Measurements from ENCODE around the gene TULP1.
"Not testable (repeated sequence)": the region's sequence is repeated elsewhere in the genome, so short reads cannot be mapped to it uniquely, and the experiment has no call there.

TULP1 gene

DNA sequence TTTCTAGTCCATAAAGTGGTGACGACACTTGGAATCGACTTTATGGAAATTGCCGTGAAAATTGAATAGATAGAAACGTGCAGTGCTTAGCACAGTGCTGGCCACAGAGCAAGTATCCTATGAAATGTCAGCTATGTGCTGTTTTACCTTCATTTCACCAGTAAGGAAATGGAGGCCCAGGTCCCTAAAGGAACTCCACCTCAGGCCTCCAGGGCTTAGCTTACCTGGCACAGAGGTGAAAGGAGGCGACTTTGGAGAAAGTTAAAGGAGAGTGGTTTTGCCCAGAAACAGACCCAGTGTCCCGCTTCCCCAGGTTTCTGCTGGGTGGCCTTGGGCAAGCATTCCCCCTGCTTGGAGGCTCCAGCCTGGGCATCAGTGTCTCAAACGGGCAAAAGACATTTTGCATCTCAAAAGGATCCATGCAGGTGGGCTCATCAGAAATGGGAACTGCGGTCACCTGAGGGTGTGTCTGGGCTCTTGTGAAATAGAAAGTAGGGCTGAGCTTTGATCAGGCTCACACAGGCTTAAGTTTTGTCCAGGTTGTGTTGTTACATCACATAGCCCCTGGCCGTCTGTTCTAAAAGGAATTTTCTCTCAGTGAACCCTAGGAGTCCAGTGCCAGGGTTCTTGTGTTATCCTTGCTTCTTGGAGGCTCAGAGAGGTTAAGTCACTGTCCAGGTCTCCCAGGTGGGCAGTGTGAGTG, 6.8 kb upstream of the TULP1 start:
- no peak for DNase-seq

DNA sequence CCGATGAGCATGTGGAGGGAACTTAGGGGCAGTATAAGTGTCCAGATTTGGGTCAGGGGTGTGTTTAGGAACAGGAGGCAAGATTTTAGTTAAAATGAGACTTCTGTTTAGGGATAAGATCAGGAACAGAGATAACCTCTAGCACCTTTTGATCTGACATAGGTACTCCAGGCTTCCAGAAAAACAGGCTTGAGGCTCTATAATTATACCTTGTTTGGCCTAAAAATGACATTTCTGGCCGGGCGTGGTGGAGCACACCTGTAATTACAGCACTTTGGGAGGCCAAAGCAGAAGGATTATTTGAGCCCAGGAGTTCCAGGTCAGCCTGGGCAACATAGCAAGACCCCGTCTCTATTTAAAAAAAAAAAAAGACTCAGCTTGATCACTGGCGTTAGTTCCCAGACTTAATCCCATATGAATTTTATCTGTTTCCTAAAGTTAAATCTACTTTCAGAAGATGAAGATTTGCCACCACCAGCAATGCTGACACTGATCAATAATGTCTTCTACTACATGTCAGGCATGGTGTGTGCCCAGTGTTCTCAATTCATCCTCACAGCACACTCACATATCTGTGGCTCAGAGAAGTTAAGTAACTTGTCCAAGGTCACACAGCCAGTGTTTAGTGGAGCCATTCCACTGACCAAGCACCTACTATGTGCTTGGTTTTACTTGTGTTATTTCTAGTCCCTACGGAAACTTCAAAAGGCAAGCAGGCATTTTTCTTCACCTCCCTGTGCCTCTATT, 6.0 kb upstream of the TULP1 start:
- no peak for DNase-seq

DNA sequence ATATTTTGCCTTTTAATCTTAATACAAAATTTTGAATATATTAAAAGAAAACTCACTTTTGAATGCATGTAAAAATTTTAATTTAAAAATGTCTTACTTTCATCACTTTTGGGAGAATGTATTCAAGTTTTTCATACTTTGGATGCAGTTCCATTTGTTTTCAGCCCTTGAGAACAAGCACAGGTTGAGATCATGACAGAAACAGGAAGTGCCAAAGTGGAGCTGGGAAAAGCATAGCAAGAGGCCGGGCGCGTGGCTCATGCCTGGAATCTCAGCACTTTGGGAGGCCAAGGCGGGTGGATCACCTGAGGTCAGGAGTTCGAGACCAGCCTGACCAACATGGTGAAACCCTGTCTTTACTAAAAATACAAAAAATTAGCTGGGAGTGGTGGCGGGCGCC, 5.3 kb upstream of the TULP1 start:
- not testable (repeated sequence) for DNase-seq

DNA sequence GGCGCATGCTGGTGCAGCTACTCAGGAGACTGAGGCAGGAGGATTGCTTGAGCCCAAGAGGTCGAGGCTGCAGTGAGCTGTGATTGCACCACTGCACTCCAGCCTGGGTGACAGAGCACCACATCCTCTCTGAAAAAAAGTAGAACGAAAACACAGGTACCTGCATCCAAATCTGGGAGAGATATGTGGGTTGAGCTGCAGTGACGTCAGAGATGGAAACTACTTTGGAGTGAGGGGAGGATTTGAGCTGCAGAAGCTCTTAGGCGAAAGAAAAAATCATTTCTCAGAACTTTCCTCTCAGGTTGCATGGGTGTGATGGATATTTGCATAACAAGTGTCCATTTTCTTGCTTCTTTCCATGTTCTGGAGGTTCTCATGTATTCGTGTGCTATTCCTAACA, 4.0 kb upstream of the TULP1 start:
- no peak for DNase-seq

DNA sequence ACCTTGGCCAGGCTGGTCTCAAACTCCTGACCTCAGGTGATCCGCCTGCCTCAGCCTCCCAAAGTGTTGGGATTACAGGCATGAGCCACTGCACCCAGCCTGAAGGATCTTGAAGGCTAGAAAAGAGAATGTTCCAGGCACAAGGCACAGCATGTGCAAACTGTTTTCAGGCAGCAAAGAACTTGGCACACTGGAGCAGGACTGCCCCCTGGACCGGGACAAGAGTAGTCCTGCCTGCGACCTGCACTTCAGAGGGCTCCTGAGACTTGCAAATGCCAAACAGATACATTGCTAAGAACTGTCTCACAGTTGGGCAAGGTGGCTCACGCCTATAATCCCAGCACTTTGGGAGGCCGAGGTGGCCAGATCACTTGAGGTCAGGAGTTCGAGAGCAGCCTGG, 3.2 kb upstream of the TULP1 start:
- DNase-seq = not testable (repeated sequence)

DNA sequence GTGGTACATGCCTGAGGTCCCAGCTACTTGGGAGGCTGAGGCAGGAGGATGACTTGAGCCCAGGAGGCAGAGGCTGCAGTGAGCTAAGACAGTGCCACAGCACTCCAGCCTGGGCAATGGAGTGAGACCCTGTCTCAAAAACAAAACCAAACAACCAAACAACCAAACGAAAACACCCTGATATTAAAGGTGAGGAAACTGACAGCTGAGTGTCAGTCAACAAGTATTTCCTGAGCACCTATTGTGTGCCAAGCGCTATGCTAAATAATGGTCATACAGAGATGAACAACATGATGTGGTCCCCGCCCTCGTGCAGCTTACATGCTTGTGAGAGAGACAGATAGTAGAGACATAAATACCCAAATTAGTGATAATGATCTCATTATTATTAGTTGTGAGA, 1.9 kb upstream of the TULP1 start:
- no peak for DNase-seq

DNA sequence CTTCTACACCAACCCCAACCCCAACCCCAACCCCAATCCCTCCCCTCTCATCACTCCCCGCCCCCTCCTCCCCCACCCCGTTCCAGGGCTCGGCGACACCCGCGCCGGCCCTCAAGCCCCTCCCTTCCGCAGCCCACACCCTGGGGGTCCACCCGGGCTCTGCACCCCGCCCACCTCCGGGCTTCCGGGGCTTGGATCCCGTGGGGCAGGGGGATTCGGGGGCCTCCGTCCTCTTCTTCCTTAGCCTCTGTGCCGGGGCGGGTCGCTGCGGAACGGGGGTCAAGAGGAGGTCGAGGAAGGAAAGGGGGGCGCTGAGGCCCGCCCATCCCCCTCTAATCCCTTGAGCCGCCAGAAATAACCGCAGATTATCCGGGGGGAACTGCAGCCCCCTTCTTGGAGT, 690 bp downstream of the TULP1 start:
- no peak for DNase-seq

DNA sequence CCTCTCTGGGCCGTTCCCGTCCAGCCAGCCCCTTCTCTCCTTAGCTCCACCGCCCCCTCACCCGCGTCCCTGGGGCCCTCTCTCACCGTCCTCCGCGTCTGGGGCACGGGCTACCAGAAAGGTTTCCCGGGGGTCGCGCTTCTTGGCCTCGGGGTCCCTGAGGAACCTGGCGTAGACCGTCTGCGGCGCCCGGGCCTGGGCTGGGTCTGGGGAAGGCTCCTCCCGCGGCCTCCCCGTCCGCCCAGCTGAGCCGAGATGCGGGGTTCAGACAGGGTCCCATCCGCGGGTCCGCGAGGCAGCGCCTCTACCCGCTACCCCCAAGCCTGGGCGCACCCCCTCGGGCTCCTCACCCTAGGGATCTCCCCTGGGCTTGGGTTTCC, 1.1 kb downstream of the TULP1 start:
- DNase-seq = no peak

DNA sequence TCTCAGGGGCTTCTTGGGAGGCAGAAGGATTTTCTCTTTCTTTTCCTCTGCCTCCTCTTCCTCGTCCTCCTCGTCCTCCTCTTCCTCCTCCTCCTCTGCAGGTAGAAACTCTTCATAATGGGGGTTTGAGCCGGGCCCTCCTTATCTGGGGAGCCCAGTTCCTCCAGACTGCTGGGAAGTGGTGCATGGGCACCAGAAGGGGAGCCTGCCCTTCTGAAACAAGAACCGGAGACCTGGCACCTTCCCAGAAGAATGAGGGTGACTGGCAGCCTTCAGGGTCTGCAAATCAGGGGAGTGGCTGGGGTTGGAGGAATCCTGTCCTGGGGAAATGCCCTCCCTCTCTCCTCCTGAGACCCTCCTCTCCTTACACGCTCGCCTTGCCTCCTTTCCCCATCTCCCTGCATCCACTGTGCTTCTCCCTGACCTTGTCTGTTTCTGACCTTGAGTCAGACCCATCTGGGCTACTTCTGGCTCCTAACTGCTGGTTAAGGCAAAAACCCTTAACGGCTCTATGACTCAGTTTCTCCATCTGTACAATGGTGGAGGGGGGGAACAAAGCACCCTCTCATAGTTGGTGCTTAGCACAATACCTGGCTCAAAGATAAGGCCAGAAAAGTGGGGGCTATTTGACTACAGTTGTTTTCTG, 1.7 kb downstream of the TULP1 start:
- DNase-seq = no peak

DNA sequence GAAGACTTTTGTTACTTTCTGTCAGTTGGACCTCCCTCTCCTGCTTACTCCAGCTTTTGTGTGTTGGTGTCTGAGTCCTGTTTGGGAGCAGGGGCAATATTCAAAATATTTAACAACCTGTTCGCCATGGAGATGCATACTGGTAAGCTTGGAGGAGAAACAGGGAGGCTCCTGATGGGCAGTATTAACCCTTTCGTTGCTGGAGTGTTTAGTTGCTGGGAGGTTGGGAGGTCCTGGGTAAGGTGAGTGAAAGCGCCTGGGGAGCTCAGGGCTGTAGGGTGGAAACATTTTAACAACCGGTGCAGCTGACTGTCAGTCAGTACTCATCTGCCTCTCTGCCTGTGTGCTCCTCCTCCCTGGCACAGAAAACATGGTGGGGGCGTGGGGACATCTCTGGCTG, 4.2 kb downstream of the TULP1 start:
- no peak for DNase-seq

DNA sequence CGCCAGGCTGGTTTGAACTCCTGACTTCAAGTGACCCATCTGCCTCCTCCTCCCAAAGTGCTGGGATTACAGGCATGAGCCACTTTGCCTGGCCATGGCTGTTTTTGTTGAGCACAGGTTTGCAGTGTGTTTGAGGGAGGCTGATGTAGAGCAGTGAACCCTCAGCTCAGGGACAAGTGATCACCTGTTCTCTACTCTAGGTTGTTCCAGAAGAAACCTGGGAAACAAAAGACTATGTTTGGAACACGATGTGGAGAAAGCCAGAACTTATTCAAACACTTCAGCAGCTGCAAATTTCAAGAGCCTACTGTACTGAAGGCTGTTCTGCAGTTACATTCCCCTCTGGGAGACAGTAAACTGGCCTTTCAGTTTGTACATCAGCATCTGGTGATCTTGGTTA, 4.7 kb downstream of the TULP1 start:
- DNase-seq = no peak

DNA sequence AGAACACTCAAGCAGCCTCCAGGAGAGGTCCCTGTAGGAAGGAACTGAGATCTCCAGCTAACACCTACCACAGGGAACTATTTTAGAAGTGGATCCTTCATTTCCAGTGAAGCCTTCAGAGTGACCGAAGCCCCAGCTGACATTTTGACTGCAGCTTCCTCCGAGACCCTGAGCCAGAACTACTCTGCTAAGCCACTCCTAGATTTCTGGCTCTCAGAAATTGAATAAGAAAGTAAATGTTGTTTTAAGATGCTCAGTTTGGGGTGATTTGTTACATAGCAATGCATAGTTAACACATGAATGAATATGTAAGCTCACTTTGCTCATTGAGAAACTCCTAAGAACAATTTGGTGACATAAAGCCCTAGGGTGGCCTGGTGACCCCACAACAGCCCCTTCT, 5.5 kb downstream of the TULP1 start:
- no peak for DNase-seq

DNA sequence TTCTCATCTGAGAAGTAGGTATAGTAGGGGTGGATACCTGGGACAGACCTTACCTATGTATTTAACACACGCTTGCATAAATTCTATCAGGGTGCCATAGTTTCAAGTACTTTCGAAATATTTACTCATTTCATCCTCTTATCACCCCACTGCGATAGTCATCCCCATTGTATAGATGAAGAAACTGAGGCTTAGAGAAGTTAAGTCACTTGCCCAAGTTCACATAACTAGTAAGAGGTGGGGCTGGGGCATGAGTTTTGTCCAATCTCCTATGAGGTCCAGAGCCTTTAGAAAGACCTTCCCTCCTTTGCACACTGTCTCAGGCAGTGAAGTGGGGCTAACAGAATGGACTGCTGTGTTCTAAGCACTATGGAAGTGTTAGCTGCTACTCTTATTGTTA, 6.2 kb downstream of the TULP1 start:
- DNase-seq = no peak

DNA sequence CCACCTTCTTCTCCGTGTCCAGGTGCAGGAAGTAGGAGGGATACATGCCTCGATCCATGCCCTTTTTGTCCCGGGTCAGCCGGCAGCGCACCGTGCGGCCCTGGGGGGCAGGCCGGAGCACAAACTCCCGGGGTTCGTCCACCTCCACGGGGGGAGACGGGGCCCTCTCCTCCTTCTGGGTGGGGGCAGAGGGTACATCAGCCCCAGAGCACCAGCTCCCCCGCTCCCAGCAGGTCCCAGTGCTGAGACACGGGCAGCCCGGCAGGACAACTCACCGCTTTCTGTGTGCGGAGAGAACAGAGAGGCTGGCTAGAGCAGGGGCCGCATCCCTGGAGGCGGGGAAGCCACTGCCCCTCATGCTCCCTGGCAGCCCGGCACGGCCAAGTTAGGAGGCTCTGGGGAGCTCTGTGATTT, 6.7 kb downstream of the TULP1 start:
- no peak for DNase-seq

DNA sequence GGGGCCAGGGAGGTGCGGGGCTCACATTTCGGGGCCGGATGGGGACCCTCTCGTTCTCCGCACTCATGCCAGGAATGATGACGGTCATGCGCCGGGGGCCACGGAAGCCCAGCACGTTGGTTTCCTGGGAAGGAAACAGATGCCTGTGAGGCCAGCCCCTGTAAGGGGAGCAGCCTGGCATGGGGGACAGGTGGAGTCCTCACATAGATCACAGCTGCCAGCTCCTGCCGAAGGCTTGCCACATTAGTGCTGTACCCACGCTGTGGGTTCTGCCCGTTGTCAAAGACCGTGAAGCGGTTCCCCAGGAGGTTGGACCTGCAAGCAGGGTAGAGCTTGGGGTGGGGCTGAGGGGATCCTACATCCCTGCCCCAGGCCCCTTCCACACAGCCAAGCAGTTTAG, 9.2 kb downstream of the TULP1 start:
- DNase-seq = no peak

DNA sequence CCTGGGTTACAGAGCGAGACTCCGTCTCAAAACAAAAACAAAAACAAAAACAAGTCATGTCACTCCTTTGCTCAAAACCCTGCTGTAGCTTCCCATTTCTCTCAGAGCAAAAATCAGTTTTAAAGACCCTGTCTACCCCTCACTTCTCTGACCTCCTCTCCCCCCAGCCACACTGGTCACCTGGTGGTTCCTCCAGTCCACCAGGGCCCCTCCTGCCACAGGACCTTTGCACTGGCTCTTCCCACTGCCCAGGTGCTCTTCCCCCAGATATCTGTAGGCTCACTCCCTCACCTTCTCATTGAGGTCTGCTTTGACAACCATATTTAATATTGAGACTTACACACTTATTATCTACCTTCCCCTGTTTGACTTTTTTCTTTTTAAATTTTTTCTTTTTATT, 10.9 kb downstream of the TULP1 start:
- DNase-seq = no peak

DNA sequence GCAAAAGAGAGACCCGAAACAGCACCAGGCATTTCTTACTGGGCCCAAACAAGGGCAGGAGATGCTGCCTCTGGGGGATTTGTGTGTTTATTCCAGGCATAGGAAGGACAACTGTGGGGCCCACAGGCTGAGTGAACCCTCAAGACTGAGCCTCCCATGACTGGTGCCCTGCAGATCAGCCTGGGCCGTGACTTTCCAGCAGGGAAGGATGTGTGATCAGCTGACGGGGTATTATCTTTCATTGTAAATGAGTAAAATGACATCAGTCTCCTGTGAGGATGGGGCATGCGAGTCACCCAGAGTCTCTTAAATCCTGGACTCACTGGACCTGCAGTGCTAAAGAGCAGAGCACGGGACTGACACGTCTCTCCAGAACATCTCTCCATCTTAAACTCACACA, 11.9 kb downstream of the TULP1 start:
- DNase-seq = no peak

DNA sequence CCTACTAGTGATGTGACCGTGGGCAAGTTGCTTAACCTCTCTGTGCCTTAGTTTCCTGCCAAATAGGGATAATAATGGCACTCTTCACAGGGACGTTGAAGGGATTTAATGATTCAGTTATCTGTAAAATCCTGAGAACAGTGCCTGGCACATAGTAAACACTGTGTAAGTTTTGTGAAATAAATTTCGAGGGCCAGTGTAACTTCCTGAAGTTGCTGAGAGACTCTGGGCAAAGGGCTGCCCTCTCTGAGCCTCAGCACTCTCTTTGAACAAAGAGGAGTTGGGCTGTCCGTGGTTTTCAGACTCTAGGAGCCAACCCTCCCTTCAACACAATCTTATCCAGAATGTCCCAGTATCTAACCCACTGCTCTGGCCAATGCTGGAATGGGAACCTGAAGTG, 13.3 kb downstream of the TULP1 start:
- DNase-seq = no peak

DNA sequence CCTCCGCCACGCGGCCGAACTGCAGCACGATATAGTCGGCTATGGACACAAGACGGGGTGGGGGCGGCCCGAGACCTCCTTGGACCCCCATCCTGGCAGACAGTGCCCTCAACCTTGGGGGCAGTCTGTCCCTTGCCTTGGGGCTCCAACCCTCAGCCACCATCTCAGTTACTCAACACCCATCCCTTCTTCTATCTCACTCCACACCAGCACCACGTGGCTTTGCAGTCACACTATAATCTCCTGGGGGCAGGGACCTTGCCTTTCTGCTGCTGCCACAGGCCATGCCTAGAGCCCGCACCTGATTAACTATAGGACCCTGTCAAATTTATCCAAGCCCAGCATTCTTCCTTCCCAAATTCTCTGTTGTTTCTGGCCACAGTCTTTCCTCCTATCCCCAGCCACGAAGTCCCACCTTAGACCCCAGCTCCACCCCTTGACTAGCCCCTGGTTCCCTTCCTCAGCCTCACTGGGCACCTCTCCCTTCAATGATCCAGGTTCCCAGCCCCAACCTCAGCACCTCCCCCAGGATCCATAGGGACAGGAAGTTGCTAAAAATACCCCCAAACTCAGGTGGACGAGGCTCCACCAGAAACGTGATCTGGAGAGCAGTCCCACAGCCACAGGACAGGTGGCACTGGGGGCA, 14.2 kb downstream of the TULP1 start:
- peak; percentile 64 for DNase-seq

DNA sequence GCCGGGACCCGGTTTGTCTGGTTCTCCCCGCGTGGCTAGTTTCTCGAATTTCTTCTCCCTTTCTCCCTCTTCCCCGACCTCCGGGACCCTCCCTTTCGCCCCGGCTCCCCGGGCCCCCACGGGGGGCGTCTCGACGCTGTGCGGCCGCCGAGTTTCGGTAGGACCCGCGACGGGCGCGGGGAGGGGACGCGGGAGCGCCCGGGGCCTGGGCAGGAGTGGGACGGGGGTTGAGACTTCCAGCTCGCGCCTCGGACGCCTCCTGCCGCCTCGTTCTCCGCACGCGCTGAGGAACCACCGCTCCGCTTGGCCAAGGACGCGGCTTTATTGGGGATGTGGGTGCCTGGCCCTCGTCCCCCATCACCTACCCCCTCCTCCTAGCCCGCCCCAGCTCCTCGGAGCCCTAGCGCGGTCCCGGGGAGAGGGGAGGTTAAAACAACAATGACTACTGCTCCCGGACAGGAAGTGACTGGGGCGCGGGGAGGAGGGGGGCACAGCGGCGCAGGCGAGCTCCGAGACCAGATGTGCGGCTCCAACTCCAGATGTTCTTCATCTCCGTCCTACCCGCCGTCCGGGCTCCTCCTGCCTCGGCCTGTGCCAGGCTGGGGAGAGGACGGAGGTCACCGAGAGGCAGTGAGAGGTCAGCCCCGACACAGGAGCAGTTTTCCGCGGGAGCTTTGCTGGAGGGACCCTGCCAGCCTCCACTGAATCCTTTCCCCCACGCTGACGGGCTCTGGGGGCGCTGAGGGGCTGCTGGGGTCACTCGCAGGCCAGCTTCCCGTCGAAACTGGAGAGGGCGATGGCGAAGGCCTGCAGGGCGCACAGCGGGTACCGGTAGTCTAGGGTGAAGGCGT, 14.9 kb downstream of the TULP1 start:
- DNase-seq = peak; percentile 84

DNA sequence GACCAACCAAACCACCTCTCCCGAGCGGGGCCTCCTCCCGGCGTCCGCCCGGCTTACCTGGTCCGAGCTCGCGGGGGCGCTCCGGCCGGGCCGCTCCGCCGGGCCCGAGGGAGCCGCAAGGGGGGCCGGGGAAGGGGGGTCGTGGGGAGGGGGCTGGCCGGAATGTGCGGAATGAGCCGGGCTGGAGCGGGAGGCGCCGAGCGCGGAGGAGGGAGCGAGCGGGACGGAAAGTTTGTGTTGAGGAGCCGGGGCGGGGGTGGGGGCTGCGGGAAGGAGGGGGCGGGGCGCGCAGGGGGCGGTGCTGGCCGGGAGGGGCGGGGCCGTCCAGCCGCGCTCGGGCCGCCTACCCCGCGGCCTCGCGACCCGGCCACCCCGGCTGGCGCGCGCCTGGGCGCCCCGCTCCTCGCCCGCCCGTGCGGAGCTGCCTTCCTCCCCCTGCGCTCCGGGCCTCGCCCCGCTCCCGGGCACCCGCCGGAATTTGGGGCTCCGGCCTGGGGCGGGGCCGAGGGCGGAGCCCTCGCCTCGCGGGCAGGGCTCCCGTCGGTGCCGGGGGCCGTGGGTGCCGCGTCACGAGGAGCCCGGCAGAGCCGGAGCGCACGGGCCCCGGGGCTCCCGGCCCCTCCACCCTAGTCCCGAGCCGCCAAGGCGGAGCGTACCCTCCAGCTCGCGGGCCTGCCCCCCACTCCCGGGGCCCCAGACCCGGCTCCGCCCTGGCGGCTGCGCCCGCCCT, 15.7 kb downstream of the TULP1 start, which contains the start of gene TEAD3:
Gene TEAD3 (minus strand): TSS at position 239 of the 730 bp plus-strand sequence.
- DNase-seq = peak; percentile 88
